GM12875 (cell line): ENCODE results near the gene DOCK3.
"Not testable (repeated sequence)": the region's sequence is repeated elsewhere in the genome, so short reads cannot be mapped to it uniquely, and the experiment has no call there.

Experiments used
- H3K4me3 ChIP-seq: one replicate; pipeline ENCODE4 v1.5.1; 2011; ENCODE audit warnings: low read depth, low read length, control low read depth
- CTCF ChIP-seq: IDR thresholded peaks from 2 replicates; pipeline ENCODE4 v1.5.1; 2011; ENCODE audit warnings: low read depth, mild to moderate bottlenecking, control low read depth, inconsistent platforms, low read length, moderate library complexity, borderline replicate concordance; ENCODE audit not compliant: insufficient read depth

DOCK3 gene

GRCh38 chr3:51106242-51106876 lies 431.6 kb downstream of the DOCK3 start:
- H3K4me3 ChIP-seq, result no peak overlapping the region
- TF ChIP-seq CTCF, result no peak

- H3K4me3 ChIP-seq, result no peak overlapping the region
Observed at GRCh38 chr3:51110586-51110985, 435.9 kb downstream of the DOCK3 start.

GRCh38 chr3:51122944-51123343 lies 448.2 kb downstream of the DOCK3 start:
- H3K4me3 ChIP-seq, result no peak overlapping the region
- TF ChIP-seq CTCF, result no peak

More at GRCh38 chr3:51110586-51110985, 435.9 kb downstream of the DOCK3 start:
- no peak for TF ChIP-seq CTCF

- no peak for TF ChIP-seq CTCF
- no peak overlapping the region for H3K4me3 ChIP-seq
Observed at GRCh38 chr3:51123531-51123930, 448.8 kb downstream of the DOCK3 start.

- not testable (repeated sequence) for H3K4me3 ChIP-seq
Observed at GRCh38 chr3:51131607-51132006, 456.9 kb downstream of the DOCK3 start.

- TF ChIP-seq CTCF, result no peak
Observed at GRCh38 chr3:51137715-51138114, 463.0 kb downstream of the DOCK3 start.

GRCh38 chr3:51139616-51140015 lies 464.9 kb downstream of the DOCK3 start:
- no peak overlapping the region for H3K4me3 ChIP-seq
- no peak for TF ChIP-seq CTCF

More at GRCh38 chr3:51137715-51138114, 463.0 kb downstream of the DOCK3 start:
- no peak overlapping the region for H3K4me3 ChIP-seq
